HepG2 (cell line): ENCODE data around the gene OCLN. TPM values are rescaled to one million over a fixed set of nuclear protein-coding genes. Genes with fewer than 3 reads are reported as not detected.

Experiments used
- BRD4 ChIP-seq: sonication (generic); formaldehyde crosslinking; IDR thresholded peaks from 2 replicates; pipeline ENCODE4 v1.4.0; 2020; ENCODE audit warnings: missing genetic modification reagents
- ELF1 ChIP-seq: sonication (generic); formaldehyde crosslinking; IDR thresholded peaks from 2 replicates; pipeline ENCODE4 v1.4.0; 2020; ENCODE audit warnings: missing genetic modification reagents
- FOXO1 ChIP-seq: sonication (generic); formaldehyde crosslinking; IDR thresholded peaks from 2 replicates; pipeline ENCODE4 v1.4.0; 2020; ENCODE audit warnings: missing genetic modification reagents
- HOXA5 ChIP-seq: sonication (generic); formaldehyde crosslinking; IDR thresholded peaks from 2 replicates; pipeline ENCODE4 v1.4.0; 2020; ENCODE audit warnings: missing genetic modification reagents
- KAT2B ChIP-seq: fragments of 150-350 bp; IDR thresholded peaks from 2 replicates; pipeline ENCODE4 v1.6.1; 2014; ENCODE audit warnings: low read depth, low read length, borderline replicate concordance
- KAT7 ChIP-seq: IDR thresholded peaks from 2 replicates; pipeline ENCODE4 v1.6.1; 2018; ENCODE audit warnings: borderline replicate concordance, missing compliant biosample characterization
- KLF16 ChIP-seq, 2 experiments: sonication (generic) in 1 of 2; formaldehyde crosslinking in 1 of 2; IDR thresholded peaks; 2 replicates each; pipeline versions ENCODE4 v1.6.1 to v1.8.0; 2016 to 2023; ENCODE audit warnings: missing genetic modification reagents in 2 of 2, missing compliant biosample characterization in 1 of 2
- NCOA2 ChIP-seq: sonication (generic); formaldehyde crosslinking; IDR thresholded peaks from 2 replicates; pipeline ENCODE4 v1.8.0; 2022; ENCODE audit warnings: inconsistent platforms
- NCOA5 ChIP-seq: sonication (generic); formaldehyde crosslinking; IDR thresholded peaks from 2 replicates; pipeline ENCODE4 v1.4.0; 2020; ENCODE audit warnings: missing genetic modification reagents
- NFATC3 ChIP-seq: sonication (generic); formaldehyde crosslinking; IDR thresholded peaks from 2 replicates; pipeline ENCODE4 v1.5.1; 2020; ENCODE audit warnings: mild to moderate bottlenecking, missing genetic modification reagents
- PHF21A ChIP-seq: sonication (generic); formaldehyde crosslinking; IDR thresholded peaks from 2 replicates; pipeline ENCODE4 v1.5.0; 2020; ENCODE audit warnings: mild to moderate bottlenecking, missing genetic modification reagents
- TMF1 ChIP-seq: sonication (generic); formaldehyde crosslinking; IDR thresholded peaks from 2 replicates; pipeline ENCODE4 v1.8.1; 2022; ENCODE audit warnings: low read depth, missing genetic modification reagents
- ZBTB7A ChIP-seq: sonication (generic); formaldehyde crosslinking; IDR thresholded peaks from 2 replicates; pipeline ENCODE4 v1.8.0; 2022; ENCODE audit warnings: mild to moderate bottlenecking, missing genetic modification reagents
- ZEB1 ChIP-seq: IDR thresholded peaks from 2 replicates; pipeline ENCODE4 v1.6.1; 2012; ENCODE audit warnings: mild to moderate bottlenecking, low read depth, inconsistent platforms; ENCODE audit not compliant: insufficient replicate concordance
- ZNF550 ChIP-seq: sonication (generic); formaldehyde crosslinking; IDR thresholded peaks from 2 replicates; pipeline ENCODE4 v1.4.0; 2020; ENCODE audit warnings: mild to moderate bottlenecking, missing genetic modification reagents, borderline replicate concordance
- ZNF570 ChIP-seq: sonication (generic); formaldehyde crosslinking; IDR thresholded peaks from 2 replicates; pipeline ENCODE4 v1.4.0; 2020; ENCODE audit warnings: mild to moderate bottlenecking, missing genetic modification reagents, borderline replicate concordance
- ZNF724P ChIP-seq: sonication (generic); formaldehyde crosslinking; IDR thresholded peaks from 2 replicates; pipeline ENCODE4 v1.8.0; 2022; ENCODE audit warnings: missing genetic modification reagents, borderline replicate concordance
- ZNF780A ChIP-seq: sonication (generic); formaldehyde crosslinking; IDR thresholded peaks from 2 replicates; pipeline ENCODE4 v1.8.0; 2022; ENCODE audit warnings: mild to moderate bottlenecking, missing genetic modification reagents, moderate library complexity
- polyA plus RNA-seq, 8 experiments: library from polyadenylated mRNA; depleted of rRNA in 3 of 8; stranded (reverse) in 7 of 8; unstranded in 1 of 8; fragments of >200 nt; fragmentation: Illumina TruSeq in 4 of 8; extraction: Trizol in 4 of 8; gene quantifications; 2 replicates each; pipeline versions ENCODE4 v1.2.1 to v1.2.3, GENCODE V29; 2011 to 2016; ENCODE audit warnings: low read depth in 4 of 8, missing spikeins in 1 of 8, mixed read lengths in 1 of 8; ENCODE audit not compliant: insufficient read depth in 1 of 8
- total RNA-seq, 5 experiments: library from RNA; depleted of rRNA; stranded (reverse); fragments of >200 nt; fragmentation: Illumina TruSeq; extraction: Trizol; gene quantifications; 2 replicates each; pipeline ENCODE4 v1.2.3, GENCODE V29; 2016; ENCODE audit warnings: low read depth in 1 of 5
- TF ChIP-seq, protein P1 (sequence below): sonication (generic); formaldehyde crosslinking; IDR thresholded peaks from 2 replicates; pipeline ENCODE4 v1.5.0; 2020; ENCODE audit warnings: missing genetic modification reagents, mild to moderate bottlenecking, borderline replicate concordance
- TF ChIP-seq, protein P2 (sequence below): sonication (generic); formaldehyde crosslinking; IDR thresholded peaks from 2 replicates; pipeline ENCODE4 v1.4.0; 2020; ENCODE audit warnings: low read depth, missing genetic modification reagents
- TF ChIP-seq, protein P3 (sequence below): sonication (generic); formaldehyde crosslinking; IDR thresholded peaks from 2 replicates; pipeline ENCODE4 v1.5.0; 2020; ENCODE audit warnings: mild to moderate bottlenecking, missing genetic modification reagents
- TF ChIP-seq, protein P4 (sequence below): sonication (generic); formaldehyde crosslinking; IDR thresholded peaks from 2 replicates; pipeline ENCODE4 v1.4.0; 2020; ENCODE audit warnings: missing genetic modification reagents

Gene OCLN
- total and polyA plus RNA-seq, 2 of the 13 experiments (the other 11 are each of a cell fraction or from before 2014, with no cell fraction given) = 24.1 to 34.8 TPM

DNA sequence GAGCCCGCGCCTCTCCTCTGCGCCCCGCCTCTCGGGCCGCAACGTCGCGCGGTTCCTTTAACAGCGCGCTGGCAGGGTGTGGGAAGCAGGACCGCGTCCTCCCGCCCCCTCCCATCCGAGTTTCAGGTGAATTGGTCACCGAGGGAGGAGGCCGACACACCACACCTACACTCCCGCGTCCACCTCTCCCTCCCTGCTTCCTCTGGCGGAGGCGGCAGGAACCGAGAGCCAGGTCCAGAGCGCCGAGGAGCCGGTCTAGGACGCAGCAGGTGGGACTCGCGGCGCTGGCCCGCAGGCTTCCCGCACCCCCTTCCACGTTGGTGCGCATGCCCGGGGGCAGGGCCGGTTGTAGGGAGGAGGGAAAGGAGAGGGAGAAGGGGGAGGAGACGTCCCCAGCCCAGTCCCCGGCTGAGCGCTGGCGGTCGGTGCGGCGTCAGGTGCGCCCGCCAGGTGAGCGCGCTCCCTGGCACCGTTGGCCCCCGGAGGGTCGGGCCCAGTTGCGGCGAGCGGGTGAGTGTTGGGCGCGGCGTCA is at the start of gene OCLN (continued):
- TF ChIP-seq, protein P1, sequence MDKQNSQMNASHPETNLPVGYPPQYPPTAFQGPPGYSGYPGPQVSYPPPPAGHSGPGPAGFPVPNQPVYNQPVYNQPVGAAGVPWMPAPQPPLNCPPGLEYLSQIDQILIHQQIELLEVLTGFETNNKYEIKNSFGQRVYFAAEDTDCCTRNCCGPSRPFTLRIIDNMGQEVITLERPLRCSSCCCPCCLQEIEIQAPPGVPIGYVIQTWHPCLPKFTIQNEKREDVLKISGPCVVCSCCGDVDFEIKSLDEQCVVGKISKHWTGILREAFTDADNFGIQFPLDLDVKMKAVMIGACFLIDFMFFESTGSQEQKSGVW (CRISPR knock-in tag) = no peak
- TF ChIP-seq ZNF550 (CRISPR knock-in tag) (no peak), KAT2B (no peak), FOXO1 (no peak; the same call in 1 of the 2 replicates), ELF1 (CRISPR knock-in tag) (peak; percentile 43), NCOA2 (CRISPR knock-in tag) (peak; percentile 51), ZEB1 (peak; percentile 98), ZNF570 (CRISPR knock-in tag) (no peak), ZNF724P (CRISPR knock-in tag) (no peak), KLF16 (CRISPR knock-in tag; IDR thresholded peaks at IDR 0.05) (peak in 1 of 2 experiments; percentile 48; a peak in 1 of 4 replicates), ZBTB7A (CRISPR knock-in tag) (peak; percentile 74), PHF21A (CRISPR knock-in tag) (no peak), NFATC3 (CRISPR knock-in tag) (peak; percentile 88; the same call in 1 of the 2 replicates), ZNF780A (no peak), BRD4 (CRISPR knock-in tag) (0 out of 2 replicates have a peak, but pooled peaks have one; percentile 24), NCOA5 (CRISPR knock-in tag) (no peak), KAT7 (CRISPR knock-in tag) (peak; percentile 55; the same call in 1 of the 2 replicates), TMF1 (CRISPR knock-in tag) (no peak; the same call in 1 of the 2 replicates), HOXA5 (0 out of 2 replicates have a peak, but pooled peaks have one; percentile 54)
- TF ChIP-seq, protein P2, sequence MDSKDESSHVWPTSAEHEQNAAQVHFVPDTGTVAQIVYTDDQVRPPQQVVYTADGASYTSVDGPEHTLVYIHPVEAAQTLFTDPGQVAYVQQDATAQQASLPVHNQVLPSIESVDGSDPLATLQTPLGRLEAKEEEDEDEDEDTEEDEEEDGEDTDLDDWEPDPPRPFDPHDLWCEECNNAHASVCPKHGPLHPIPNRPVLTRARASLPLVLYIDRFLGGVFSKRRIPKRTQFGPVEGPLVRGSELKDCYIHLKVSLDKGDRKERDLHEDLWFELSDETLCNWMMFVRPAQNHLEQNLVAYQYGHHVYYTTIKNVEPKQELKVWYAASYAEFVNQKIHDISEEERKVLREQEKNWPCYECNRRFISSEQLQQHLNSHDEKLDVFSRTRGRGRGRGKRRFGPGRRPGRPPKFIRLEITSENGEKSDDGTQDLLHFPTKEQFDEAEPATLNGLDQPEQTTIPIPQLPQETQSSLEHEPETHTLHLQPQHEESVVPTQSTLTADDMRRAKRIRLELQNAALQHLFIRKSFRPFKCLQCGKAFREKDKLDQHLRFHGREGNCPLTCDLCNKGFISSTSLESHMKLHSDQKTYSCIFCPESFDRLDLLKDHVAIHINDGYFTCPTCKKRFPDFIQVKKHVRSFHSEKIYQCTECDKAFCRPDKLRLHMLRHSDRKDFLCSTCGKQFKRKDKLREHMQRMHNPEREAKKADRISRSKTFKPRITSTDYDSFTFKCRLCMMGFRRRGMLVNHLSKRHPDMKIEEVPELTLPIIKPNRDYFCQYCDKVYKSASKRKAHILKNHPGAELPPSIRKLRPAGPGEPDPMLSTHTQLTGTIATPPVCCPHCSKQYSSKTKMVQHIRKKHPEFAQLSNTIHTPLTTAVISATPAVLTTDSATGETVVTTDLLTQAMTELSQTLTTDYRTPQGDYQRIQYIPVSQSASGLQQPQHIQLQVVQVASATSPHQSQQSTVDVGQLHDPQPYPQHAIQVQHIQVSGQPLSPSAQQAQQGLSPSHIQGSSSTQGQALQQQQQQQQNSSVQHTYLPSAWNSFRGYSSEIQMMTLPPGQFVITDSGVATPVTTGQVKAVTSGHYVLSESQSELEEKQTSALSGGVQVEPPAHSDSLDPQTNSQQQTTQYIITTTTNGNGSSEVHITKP = peak; percentile 55
- TF ChIP-seq, protein P3, sequence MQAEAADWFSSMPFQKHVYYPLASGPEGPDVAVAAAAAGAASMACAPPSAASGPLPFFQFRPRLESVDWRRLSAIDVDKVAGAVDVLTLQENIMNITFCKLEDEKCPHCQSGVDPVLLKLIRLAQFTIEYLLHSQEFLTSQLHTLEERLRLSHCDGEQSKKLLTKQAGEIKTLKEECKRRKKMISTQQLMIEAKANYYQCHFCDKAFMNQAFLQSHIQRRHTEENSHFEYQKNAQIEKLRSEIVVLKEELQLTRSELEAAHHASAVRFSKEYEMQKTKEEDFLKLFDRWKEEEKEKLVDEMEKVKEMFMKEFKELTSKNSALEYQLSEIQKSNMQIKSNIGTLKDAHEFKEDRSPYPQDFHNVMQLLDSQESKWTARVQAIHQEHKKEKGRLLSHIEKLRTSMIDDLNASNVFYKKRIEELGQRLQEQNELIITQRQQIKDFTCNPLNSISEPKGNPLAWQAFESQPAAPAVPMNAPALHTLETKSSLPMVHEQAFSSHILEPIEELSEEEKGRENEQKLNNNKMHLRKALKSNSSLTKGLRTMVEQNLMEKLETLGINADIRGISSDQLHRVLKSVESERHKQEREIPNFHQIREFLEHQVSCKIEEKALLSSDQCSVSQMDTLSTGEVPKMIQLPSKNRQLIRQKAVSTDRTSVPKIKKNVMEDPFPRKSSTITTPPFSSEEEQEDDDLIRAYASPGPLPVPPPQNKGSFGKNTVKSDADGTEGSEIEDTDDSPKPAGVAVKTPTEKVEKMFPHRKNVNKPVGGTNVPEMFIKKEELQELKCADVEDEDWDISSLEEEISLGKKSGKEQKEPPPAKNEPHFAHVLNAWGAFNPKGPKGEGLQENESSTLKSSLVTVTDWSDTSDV (CRISPR knock-in tag) = no peak; the same call in 1 of the 2 replicates
- TF ChIP-seq, protein P4, sequence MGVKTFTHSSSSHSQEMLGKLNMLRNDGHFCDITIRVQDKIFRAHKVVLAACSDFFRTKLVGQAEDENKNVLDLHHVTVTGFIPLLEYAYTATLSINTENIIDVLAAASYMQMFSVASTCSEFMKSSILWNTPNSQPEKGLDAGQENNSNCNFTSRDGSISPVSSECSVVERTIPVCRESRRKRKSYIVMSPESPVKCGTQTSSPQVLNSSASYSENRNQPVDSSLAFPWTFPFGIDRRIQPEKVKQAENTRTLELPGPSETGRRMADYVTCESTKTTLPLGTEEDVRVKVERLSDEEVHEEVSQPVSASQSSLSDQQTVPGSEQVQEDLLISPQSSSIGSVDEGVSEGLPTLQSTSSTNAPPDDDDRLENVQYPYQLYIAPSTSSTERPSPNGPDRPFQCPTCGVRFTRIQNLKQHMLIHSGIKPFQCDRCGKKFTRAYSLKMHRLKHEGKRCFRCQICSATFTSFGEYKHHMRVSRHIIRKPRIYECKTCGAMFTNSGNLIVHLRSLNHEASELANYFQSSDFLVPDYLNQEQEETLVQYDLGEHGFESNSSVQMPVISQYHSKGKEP = no peak
